Neuronal stem cell (in vitro differentiated cells): ENCODE results near the gene ZNF592.

Experiments used
- DNase-seq: peaks from one replicate; pipeline ENCODE4 v3.0.0-alpha.2; 2013; ENCODE audit warnings: low spot score
- H2AFZ ChIP-seq: one replicate; pipeline ENCODE4 v1.6.1; 2013; ENCODE audit warnings: mild to moderate bottlenecking, low read length, inconsistent platforms
- H2AK5ac ChIP-seq: 2 replicates; pipeline ENCODE4 v1.6.1; 2013; ENCODE audit warnings: low read depth, mild to moderate bottlenecking, inconsistent platforms, low read length, moderate library complexity, mixed read lengths
- H2BK120ac ChIP-seq: 2 replicates; pipeline ENCODE4 v1.6.1; 2013; ENCODE audit warnings: low read depth, mild to moderate bottlenecking, inconsistent platforms, low read length, moderate library complexity, mixed read lengths
- H2BK12ac ChIP-seq: one replicate; pipeline ENCODE4 v1.6.1; 2013; ENCODE audit warnings: low read length, inconsistent platforms
- H2BK15ac ChIP-seq: 2 replicates; pipeline ENCODE4 v1.6.1; 2013; ENCODE audit warnings: mild to moderate bottlenecking, low read length, inconsistent platforms, mixed read lengths
- H2BK5ac ChIP-seq: one replicate; pipeline ENCODE4 v1.6.1; 2013; ENCODE audit warnings: inconsistent platforms, mild to moderate bottlenecking, low read length, moderate library complexity
- H3K14ac ChIP-seq: one replicate; pipeline ENCODE4 v1.6.1; 2013; ENCODE audit warnings: low read length, inconsistent platforms
- H3K18ac ChIP-seq: 2 replicates; pipeline ENCODE4 v1.6.1; 2013; ENCODE audit warnings: low read length, inconsistent platforms
- H3K23ac ChIP-seq: 2 replicates; pipeline ENCODE4 v1.6.1; 2013; ENCODE audit warnings: low read depth, mild to moderate bottlenecking, mixed read lengths, low read length, inconsistent platforms; ENCODE audit not compliant: poor library complexity
- H3K27ac ChIP-seq: replicated peaks from 3 replicates; pipeline ENCODE4 v1.5.1; 2013; ENCODE audit warnings: low read length, inconsistent platforms
- H3K27me3 ChIP-seq, 3 experiments: 2 replicates each; pipeline ENCODE4 v1.6.1; 2013; ENCODE audit warnings: low read length in 3 of 3, mild to moderate bottlenecking in 2 of 3, inconsistent platforms in 1 of 3, low read depth in 1 of 3, mixed read lengths in 1 of 3, moderate library complexity in 1 of 3; ENCODE audit not compliant: control insufficient read depth in 3 of 3, insufficient read depth in 3 of 3
- H3K36me3 ChIP-seq, 2 donors: replicated peaks in 1 of 2; 2 replicates each; pipeline ENCODE4 v1.6.1; 2013; ENCODE audit warnings: low read length in 2 of 2; ENCODE audit not compliant: control insufficient read depth in 2 of 2, insufficient read depth in 2 of 2
- H3K4ac ChIP-seq: 2 replicates; pipeline ENCODE4 v1.6.1; 2013; ENCODE audit warnings: inconsistent platforms, mild to moderate bottlenecking, low read length, moderate library complexity
- H3K4me1 ChIP-seq, 2 donors: 1 replicate in 1 of 2; 2 replicates in 1 of 2; pipeline ENCODE4 v1.6.1; 2013; ENCODE audit warnings: low read length in 2 of 2, low read depth in 1 of 2; ENCODE audit not compliant: control insufficient read depth in 2 of 2, insufficient read depth in 1 of 2
- H3K4me2 ChIP-seq: one replicate; pipeline ENCODE4 v1.6.1; 2013; ENCODE audit warnings: mild to moderate bottlenecking, low read length, inconsistent platforms; ENCODE audit not compliant: insufficient read depth, poor library complexity, severe bottlenecking
- H3K4me3 ChIP-seq, 2 donors: 2 replicates each; pipeline ENCODE4 v1.5.1; 2013; ENCODE audit warnings: low read length in 2 of 2, mild to moderate bottlenecking in 2 of 2, inconsistent platforms in 1 of 2, moderate library complexity in 1 of 2
- H3K79me1 ChIP-seq: one replicate; pipeline ENCODE4 v1.6.1; 2013; ENCODE audit warnings: low read depth, mild to moderate bottlenecking, inconsistent platforms, low read length, moderate library complexity
- H3K9ac ChIP-seq: one replicate; pipeline ENCODE4 v1.6.1; 2013; ENCODE audit warnings: mild to moderate bottlenecking, low read depth, low read length, inconsistent platforms; ENCODE audit not compliant: poor library complexity
- H3K9me3 ChIP-seq, 2 donors: replicated peaks in 1 of 2; 2 replicates each; pipeline versions ENCODE3 to v1.6.1; 2013; ENCODE audit warnings: low read length in 2 of 2, mild to moderate bottlenecking in 2 of 2, inconsistent platforms in 1 of 2, low read depth in 1 of 2, mixed read lengths in 1 of 2, moderate library complexity in 1 of 2; ENCODE audit not compliant: control insufficient read depth in 2 of 2, insufficient read depth in 1 of 2
- H4K8ac ChIP-seq: one replicate; pipeline ENCODE4 v1.6.1; 2013; ENCODE audit warnings: low read depth, mild to moderate bottlenecking, inconsistent platforms, low read length, moderate library complexity
- H4K91ac ChIP-seq: one replicate; pipeline ENCODE4 v1.6.1; 2013; ENCODE audit warnings: low read length, low read depth, mild to moderate bottlenecking, inconsistent platforms; ENCODE audit not compliant: poor library complexity
- WGBS, 2 donors: extraction: QIAGEN DNeasy Blood & Tissue Kit; methylation state at CpG; one replicate each; pipeline ENCODE4 v1.1.7; 2013; ENCODE audit warnings: missing lambda C conversion rate in 2 of 2, mixed read lengths in 1 of 2; ENCODE audit not compliant: insufficient read length in 2 of 2, insufficient replicate concordance in 1 of 2; ENCODE audit errors: extremely low coverage in 2 of 2; 5-methylcytosine and 5-hydroxymethylcytosine counted together

Gene ZNF592

DNA sequence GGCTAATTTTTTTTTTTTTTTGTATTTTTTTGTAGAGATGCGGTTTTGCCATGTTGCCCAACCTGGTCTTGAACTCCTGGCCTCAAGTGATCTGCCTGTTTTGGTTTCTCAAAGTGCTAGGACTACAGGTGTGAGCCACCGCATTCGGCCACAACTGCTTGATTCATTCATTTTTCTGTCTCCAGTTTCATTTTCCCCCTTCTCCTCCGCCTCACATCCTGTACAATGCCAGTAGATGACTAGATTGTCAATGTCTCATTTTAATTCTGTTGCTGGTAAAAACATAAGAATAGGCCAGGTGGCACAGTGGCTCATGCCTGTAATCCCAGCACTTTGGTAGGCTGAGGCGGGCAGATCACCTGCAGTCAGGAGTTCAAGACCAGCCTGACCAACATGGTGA, 12.0 kb upstream of the ZNF592 start:
- WGBS, 2 donors: no CpG with 5 or more reads among the region's 5 CpGs

GRCh38 chr15:84737005-84737404, 11.4 kb upstream of the ZNF592 start:
- Histone ChIP-seq H2AK5ac (no peak overlapping the region), H3K4me2 (no peak overlapping the region), H2AFZ (no peak overlapping the region), H3K27ac (no peak overlapping the region), H3K27me3 (no peaks in the 10 kb centered on the region), H3K9me3 (no peaks in the 10 kb centered on the region), H3K79me1 (no peaks in the 10 kb centered on the region), H3K4ac (no peak overlapping the region), H2BK120ac (no peak overlapping the region), H3K23ac (no peak overlapping the region), H3K18ac (no peak overlapping the region), H3K9ac (no peak overlapping the region), H2BK15ac (no peak overlapping the region), H3K4me1 (peaks cover 7 to 8% of the 10 kb centered on the region in 2 donors), H4K91ac (no peak overlapping the region), H3K14ac (no peak overlapping the region), H4K8ac (no peak overlapping the region), H3K4me3 (no peak overlapping the region), H3K36me3 (no peaks in the 10 kb centered on the region), H2BK5ac (no peak overlapping the region), H2BK12ac (no peak overlapping the region)
- no peak for DNase-seq
- no CpG with 5 or more reads among the region's 2 CpGs for WGBS, 2 donors

More for the DNA sequence above, 12.0 kb upstream of the ZNF592 start:
- Histone ChIP-seq H3K23ac (no peak overlapping the region), H3K4me2 (no peak overlapping the region), H2BK5ac (no peak overlapping the region), H4K8ac (no peak overlapping the region), H3K14ac (no peak overlapping the region), H3K18ac (no peak overlapping the region), H2BK15ac (no peak overlapping the region), H2AK5ac (no peak overlapping the region), H3K36me3 (no peaks in the 10 kb centered on the region), H2AFZ (no peak overlapping the region), H3K9ac (no peak overlapping the region), H3K4me1 (peaks cover 7 to 8% of the 10 kb centered on the region in 2 donors), H4K91ac (no peak overlapping the region), H2BK12ac (no peak overlapping the region), H3K9me3 (no peaks in the 10 kb centered on the region), H2BK120ac (no peak overlapping the region), H3K79me1 (no peaks in the 10 kb centered on the region), H3K4ac (no peak overlapping the region), H3K4me3 (no peak overlapping the region), H3K27me3 (no peaks in the 10 kb centered on the region), H3K27ac (no peak overlapping the region)
- DNase-seq: no peak

- no peak overlapping the region for H3K4me2 ChIP-seq
- no peak overlapping the region for H3K23ac ChIP-seq
- H3K27me3 ChIP-seq: no peaks in the 10 kb centered on the region
- no peak overlapping the region for H2BK15ac ChIP-seq
- no peaks in the 10 kb centered on the region for H3K9me3 ChIP-seq
- no peaks in the 10 kb centered on the region for H3K79me1 ChIP-seq
- no peak for DNase-seq
- no CpG with 5 or more reads among the region's 4 CpGs for WGBS, 2 donors
- no peak overlapping the region for H2BK120ac ChIP-seq
- H3K36me3 ChIP-seq: no peaks in the 10 kb centered on the region
- H3K4me3 ChIP-seq: no peak overlapping the region
- H3K4me1 ChIP-seq: no peaks in the 10 kb centered on the region
- H2AFZ ChIP-seq: no peak overlapping the region
- H3K27ac ChIP-seq: no peak overlapping the region
- H3K4ac ChIP-seq: no peak overlapping the region
- no peak overlapping the region for H3K18ac ChIP-seq
- no peak overlapping the region for H3K9ac ChIP-seq
- no peak overlapping the region for H4K91ac ChIP-seq
- H3K14ac ChIP-seq: no peak overlapping the region
- H2BK5ac ChIP-seq: no peak overlapping the region
- no peak overlapping the region for H4K8ac ChIP-seq
- H2BK12ac ChIP-seq: no peak overlapping the region
- H2AK5ac ChIP-seq: no peak overlapping the region
Measured at GRCh38 chr15:84740691-84741090, 7.7 kb upstream of the ZNF592 start.

DNA sequence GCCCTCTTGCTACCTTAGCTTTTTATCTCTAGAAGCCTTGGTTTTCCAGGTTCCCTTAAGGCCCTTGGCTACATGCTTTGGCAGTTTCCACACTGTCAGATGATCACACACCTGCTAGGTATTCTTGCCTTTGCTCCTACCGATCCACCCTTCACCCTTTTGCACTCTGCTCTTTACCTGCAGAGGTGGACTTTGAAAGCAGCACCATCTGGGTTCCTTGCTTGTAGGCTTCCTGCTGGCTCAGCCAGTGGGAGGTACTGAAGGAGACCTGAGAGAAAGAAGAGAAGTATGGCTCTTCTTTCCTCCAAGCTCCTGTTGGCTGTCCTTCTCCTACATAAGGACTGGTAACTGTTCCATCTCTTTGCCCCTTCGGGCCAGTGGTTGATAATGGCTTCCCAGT, 7.3 kb upstream of the ZNF592 start:
- Histone ChIP-seq H3K27ac (no peak overlapping the region), H3K4me2 (no peak overlapping the region), H2AK5ac (no peak overlapping the region), H3K18ac (no peak overlapping the region), H4K8ac (no peak overlapping the region), H3K4me3 (no peak overlapping the region), H2BK120ac (no peak overlapping the region), H3K27me3 (no peaks in the 10 kb centered on the region), H3K36me3 (no peaks in the 10 kb centered on the region), H3K23ac (no peak overlapping the region), H3K79me1 (no peaks in the 10 kb centered on the region), H2BK12ac (no peak overlapping the region), H2AFZ (no peak overlapping the region), H2BK5ac (no peak overlapping the region), H3K9me3 (no peaks in the 10 kb centered on the region), H3K4me1 (no peaks in the 10 kb centered on the region), H4K91ac (no peak overlapping the region), H3K9ac (no peak overlapping the region), H2BK15ac (no peak overlapping the region), H3K4ac (no peak overlapping the region), H3K14ac (no peak overlapping the region)
- no peak for DNase-seq
- WGBS, 2 donors: no CpG with 5 or more reads among the region's 2 CpGs
